ENCODE data around the gene MIPOL1.

- TF ChIP-seq, protein P1, sequence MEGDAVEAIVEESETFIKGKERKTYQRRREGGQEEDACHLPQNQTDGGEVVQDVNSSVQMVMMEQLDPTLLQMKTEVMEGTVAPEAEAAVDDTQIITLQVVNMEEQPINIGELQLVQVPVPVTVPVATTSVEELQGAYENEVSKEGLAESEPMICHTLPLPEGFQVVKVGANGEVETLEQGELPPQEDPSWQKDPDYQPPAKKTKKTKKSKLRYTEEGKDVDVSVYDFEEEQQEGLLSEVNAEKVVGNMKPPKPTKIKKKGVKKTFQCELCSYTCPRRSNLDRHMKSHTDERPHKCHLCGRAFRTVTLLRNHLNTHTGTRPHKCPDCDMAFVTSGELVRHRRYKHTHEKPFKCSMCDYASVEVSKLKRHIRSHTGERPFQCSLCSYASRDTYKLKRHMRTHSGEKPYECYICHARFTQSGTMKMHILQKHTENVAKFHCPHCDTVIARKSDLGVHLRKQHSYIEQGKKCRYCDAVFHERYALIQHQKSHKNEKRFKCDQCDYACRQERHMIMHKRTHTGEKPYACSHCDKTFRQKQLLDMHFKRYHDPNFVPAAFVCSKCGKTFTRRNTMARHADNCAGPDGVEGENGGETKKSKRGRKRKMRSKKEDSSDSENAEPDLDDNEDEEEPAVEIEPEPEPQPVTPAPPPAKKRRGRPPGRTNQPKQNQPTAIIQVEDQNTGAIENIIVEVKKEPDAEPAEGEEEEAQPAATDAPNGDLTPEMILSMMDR (IDR thresholded peaks at IDR 0.05) = no peak
- no peak for TF ChIP-seq POLR2A (IDR thresholded peaks at IDR 0.05)
These were observed 394.3 kb downstream of the MIPOL1 start for GRCh38 chr14:37591941-37592481.
